ENCODE data around the gene METTL15.
"Not testable (repeated sequence)": the region's sequence is repeated elsewhere in the genome, so short reads cannot be mapped to it uniquely, and the experiment has no call there.

METTL15 gene

DNA sequence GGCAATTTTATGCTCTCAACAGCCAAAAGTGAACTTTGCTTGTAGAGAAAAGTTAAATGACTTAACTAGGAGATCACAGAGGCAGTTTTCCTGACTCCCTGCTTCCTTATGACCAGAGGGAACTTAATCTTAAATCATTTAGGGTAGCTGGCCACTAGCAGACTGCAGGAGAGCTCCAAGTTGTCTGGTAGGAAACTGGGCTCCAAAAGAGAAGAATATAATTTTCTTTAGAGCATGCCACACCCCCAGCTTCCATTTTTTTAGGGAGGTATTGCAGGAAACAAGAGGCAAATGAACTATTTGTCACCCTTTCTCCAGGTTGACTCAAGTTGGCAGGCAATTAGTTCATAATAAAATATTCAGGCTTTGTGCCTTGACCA, 2.6 kb downstream of the METTL15 start:
- DNase-seq = no peak

DNA sequence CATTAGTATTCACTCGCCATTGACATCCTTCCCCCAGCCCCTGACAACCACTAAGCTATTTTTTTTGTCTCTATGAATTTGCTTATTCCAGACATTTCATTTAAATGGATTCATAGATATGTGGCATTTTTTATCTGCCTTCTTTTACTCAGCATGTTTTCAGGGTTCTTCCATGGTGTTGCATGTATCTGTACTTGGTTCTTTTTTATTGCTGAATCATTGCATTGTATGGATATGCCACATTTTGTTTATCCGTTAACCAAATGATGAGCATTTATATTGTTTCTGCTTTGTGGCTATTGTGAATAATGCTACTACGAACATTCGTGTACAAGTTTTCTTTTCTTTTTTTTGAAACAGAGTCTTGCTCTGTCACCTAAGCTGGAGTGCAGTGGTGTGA, 5.9 kb downstream of the METTL15 start:
- no peak for DNase-seq

DNA sequence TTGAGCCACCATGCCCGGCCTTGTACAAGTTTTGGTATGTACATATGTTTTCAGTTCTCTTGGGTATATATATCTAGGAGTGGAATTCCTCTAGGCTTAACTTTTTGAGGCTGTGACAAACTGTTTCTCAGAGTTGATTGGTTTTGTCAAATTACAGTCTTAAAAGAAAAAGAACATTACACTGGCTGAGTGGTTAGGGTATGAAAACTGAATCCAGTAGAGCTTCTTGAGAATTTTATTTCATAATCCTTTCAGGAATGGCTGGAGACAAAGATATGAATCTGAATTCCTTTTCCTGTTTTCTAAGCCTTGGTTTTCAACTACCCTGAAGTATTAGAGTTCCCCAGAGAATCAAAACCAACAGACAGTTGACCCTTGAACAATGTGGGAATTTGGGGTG, 6.5 kb downstream of the METTL15 start:
- no peak for DNase-seq

DNA sequence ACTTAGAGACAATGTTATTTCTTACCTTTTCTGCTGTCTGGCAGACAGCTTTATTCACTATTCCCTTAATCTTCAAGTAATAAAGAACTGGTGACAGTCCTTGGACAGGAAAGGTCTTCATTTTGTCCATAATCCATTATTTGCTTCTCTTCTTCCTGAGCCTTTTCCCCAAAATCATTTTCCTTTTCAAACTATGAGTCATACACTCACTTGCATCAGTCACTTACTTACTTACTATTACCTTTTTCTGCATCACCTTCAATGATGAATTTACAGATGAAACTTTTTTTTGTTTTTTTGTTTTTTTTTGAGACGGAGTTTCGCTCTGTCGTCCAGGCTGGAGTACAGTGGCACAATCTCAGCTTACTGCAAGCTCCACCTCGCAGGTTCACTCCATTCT, 9.5 kb downstream of the METTL15 start:
- no peak for DNase-seq

DNA sequence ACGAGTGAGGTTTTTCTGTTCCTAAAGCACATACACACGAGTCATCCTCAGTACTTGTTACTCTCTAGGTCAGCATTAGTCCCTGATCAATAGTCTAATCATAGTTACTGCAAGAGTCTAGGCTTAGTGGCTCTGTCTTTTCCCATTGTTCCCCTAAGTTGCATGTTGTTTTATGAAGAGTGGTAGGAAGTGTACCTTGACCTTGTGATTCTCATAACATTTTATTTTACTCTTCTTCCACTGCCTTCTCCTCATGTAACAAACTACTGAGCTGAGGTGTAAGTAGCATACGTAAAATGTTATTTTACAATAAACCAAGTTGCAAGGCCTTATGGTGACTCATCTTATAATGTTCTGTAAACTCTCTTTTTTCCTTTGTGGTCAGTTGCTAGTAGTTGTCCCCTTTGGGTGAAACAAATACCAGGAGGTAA, 15.0 kb downstream of the METTL15 start:
- no peak for DNase-seq

DNA sequence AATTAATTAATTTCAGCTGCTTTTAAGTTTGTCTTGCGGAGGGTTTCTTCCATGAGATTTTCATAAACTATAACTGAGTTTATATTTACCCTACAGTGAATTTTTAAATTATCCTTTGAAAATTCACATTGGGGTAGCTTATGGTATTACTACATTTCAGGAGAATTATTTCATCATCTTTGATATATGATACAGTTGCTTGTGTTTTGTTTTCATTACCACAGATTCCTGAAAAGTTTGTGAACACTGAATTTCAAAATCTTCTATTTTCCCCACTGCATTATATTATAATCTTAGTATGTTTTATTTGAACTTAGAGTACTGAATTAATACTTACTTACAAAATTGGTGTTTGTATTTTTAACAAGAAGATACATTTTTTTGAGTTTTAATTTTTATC, 24.4 kb downstream of the METTL15 start:
- no peak for DNase-seq

DNA sequence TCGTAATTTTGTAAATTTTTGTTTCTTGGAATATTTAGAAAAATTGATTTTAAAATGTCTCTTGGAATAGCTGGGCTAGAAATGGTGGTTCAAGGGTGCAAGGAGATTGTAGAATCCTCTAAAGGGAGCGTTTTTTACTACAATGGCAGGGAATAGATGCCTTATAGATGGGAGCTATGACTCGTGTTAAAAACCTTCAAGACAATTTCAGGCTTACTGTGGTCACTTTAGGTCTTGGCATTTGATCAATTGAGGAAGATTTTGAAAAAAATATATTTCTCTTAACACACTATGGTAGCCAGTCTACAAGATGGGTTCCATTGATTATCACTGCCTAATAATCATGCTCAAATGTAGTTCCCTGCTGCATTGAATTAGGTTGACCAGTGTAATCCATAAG, 25.0 kb downstream of the METTL15 start:
- DNase-seq = no peak

DNA sequence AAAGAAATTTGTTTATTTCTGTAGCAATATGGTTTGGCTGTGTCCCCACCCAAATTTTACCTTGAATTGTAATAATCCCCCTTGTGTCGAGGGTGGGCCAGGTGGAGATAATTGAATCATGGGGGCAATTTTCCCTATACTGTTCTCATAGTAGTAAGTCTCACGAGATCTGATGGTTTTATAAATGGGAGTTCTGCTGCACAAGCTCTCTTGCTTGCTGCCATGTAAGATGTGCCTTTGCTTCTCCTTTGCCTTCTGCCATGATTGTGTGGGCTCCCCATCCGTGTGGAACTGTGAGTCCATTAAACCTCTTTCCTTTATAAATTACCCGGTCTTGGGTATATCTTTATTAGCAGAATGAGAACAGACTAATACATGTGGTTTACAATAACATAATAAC, 28.0 kb downstream of the METTL15 start:
- DNase-seq = not testable (repeated sequence)

DNA sequence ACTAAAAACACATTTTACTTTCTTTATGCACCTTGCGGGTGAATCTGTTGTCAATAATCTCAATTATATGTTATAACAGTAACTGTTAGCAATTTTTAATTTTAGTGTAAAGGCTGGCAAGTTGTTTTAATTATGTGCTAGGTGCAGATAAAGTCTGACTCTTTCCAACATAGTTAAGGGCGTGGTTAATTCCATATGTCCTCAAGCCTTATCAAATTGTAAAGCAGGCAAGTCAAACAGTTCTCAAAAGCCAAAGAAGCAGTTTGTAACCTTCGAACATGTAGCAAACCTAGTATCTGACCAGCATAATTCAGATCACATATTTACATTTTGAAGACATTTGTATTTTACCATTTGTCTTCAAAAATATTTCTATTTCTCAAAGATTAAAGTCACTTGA, 29.2 kb downstream of the METTL15 start:
- DNase-seq = no peak

DNA sequence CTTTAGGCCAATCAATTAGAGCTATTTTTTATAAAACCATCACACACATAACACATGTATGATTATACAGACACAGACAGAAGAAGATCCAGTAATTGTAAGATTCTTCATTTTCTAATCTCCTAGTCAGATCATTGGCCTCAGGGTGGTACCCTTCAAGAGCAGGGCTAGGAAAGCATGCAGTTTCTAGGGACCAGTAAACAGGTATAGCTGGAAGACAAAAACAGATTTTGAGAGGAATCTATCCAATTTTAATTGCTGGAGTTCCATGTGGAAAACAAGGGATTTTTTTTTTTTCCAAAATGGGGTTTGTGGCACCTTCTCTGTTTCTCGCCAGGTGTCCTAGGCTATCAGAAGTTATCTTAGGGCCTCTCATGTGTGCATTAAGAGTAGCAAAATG, 29.6 kb downstream of the METTL15 start:
- DNase-seq = no peak

DNA sequence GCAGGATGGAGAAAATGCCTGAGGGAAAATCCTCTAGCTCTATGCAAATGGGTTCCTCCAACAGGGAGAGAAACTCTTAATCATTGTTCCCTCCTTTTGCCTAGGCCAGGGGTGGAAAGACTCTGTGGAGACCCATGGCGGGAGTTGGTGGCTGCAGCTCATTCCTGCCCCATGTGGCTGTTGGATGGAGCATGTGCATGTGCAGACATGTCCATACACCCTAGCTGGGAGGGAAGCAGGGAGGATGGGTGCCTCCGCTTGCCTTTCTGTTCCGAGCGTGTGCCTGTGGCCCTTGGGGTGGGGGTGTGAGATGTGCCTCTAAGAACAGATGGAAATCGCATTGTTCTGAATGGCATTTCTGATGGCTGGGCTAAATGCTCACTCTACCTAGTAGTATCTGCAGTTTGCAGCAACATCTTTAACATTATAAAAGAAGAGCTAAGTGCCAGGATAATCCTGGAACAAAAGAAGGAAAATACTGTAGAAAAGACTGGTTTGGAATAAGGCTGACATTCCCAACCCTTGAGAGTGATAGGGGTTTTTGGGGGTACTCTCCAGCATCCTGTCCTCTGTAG, 31.7 kb downstream of the METTL15 start:
- no peak for DNase-seq

DNA sequence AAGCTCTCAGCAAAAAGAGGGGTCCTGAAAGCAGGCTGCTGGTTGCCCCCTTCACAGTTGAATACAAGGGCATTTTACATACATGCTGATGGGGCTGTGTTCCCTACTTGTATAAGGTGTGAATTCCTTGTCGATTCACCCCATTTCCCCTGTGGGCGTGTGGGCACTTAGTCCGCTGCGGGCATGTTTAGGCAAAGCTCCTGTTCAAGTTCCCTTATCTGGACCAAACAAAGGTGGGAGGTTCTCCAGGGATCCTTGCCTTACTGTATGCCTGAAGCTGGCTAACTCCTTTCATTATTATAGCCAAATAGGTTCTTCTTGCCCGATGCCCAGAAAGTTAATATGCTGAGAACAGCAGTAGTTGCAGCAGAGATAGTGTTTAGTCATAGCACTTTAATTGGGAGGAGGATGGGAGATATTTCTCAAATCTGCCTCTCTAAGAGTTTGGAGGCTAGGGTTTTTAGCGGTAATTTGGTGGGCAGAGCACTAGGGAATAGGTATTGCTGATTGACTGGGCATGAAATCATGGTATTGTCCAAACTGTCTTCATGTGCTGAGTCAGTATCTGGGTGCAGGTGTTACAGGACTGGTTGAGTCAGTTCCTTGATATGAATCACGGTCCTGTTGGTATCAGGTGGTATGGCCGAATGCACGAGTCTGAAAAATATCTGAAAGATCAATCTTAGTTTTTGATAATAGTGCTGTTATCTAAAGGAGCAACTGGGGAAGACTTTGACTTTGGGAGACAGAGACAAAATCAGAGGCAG, 32.7 kb downstream of the METTL15 start:
- no peak for DNase-seq

DNA sequence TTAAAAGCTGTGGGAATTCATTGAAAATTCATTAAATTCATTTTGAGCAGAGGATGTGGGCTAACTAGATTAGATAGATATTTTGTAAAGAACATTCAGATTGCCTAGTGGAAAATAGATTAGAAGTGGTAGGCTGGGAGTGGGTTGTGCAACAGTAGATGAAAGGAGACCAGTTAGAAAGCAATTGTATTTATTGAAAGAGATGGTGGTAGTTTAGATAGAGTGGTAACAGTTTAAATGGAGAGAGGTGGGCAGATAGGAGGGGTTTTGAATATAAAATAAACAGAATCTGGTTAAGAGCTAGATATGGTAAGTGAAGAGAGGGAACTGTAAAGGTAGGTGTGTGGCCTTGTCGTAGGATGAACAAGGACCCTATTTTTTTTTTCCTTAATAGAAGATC, 34.5 kb downstream of the METTL15 start:
- DNase-seq = no peak

DNA sequence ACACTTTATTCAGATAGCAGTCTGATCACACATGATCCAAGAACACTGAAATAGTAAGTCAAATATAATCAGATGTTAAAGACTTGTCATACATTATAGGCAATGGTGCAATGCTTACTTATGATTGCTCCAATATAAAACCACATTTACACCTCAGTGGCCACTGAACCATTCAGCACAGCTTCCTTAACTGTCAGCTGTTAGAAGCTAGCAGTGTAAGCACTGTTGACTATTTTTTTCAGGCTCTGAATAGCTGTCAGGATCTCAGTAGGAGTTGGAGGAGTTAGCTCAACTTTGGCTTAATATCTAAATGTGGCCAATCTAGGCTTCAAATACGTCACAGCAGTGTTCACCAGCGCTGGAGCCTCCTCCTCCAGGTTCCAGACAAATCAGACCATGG, 36.6 kb downstream of the METTL15 start:
- DNase-seq = no peak

DNA sequence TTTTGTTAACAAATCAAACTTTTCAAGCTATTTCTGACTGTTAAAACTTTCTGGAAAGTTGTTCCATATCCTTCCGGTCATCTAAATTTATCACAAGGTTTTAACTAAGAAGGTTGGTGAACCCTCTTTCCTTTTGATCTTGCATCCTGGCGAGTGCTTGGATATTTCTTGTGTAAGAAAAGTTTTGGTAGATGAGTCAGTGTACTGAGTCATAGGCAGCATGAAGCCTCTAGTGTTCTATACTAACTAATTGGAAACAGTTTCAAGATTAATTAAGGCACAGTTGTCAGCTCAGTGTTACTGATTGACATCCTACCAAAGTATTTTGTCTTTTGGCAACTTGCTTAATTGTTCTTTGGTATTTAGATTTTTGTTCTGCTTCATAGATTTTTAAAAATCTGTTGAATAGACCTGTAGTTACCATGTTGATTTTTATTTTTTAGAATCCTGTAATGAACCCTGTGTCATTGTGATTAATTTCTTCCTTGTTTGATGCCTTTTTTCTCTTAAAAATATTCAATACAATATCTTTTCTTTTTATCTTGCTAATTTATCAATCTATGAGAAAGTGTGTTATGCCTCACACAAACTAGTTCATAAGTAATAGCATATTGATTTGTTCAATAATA, 38.0 kb downstream of the METTL15 start:
- DNase-seq = no peak

DNA sequence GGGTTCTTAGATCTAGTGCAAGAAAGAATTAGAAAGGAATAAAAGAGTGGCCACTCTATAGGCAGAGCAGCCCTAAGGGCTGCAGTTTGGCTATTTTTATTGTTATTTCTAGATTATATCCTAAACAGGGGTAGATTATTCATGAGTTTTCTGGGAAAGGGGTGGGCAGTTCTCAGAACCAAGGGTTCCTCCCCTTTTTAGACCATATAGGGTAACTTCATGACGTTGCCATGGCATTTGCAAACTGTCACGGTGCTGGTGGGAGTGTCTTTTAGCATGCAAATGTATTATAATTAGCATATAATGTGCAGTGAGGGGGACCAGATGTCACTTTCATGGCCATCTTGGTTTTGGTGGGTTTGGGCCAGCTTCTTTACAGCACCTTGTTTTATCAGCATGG, 44.6 kb downstream of the METTL15 start:
- no peak for DNase-seq

DNA sequence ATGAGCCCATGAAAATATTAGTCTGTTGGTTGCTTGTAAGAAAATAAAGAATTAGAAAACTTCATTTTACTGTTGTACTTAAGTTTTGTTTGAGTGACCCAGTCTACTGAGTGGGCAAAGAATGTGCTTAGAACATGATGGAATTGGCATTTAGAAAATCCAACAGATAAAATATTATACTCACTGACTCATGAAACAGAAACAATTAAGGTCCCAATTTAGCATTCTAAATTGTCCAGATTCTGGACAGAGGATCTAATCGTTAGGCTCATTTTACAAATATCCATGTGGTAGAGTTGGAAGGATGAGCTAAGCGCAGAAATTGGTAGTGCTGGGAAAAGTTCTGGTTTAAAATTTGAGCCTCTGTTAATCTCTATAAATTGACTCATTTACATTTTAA, 45.4 kb downstream of the METTL15 start:
- DNase-seq = no peak

DNA sequence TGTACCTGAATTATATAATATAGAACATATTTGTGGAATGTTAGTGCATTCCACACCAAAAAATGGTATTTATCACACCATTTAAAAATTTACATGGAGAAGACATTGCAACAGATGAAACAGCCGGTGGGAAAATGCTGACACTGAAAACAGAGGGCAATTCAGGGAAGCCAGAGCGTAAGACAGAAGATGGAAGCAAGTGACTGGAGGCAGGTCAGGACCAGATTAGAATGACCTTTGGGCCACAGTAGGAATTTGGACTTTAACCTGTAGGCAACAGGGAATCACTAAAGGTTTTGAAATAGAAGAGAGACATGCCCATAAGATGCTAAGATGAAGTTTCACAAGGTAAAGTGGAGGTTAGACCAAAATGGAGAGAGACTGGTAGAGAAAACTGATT, 60.5 kb downstream of the METTL15 start:
- DNase-seq = no peak

DNA sequence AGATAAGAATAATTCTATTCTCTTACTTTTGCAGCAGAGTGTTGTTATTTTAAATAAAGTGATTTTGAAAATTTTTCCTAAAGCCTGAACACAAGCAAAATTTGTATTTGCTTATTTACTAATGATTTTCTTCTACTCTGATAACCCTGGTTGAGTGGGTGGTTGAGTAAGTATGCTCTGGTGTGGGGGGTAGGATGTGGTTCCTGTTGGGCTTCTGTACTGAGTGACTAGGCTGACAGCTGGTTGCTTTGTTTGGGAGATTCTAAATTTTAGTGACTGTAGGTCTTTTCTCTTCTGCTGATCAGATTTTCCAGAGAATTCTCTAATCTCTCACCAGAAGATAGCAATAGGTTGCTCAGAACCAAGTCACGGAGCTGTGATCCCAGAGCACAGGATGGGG, 61.6 kb downstream of the METTL15 start:
- DNase-seq = no peak

DNA sequence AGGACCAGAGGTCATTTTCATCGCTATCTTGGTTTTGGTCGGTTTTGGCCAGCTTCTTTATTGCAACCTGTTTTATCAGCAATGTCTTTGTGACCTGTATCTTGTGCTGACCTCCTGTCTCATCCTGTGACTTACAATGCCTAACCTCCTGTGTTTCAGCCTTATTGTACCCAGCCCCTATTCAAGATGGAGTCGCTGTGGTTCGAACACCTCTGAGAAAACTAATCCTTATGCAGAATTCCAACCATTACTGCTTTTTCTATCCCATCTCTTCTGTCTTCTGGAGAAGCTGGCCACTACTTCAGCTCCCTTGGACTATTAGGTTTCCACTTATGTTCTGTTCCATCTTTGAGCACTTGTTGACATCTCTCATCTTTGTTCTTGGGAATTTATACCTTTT, 62.6 kb downstream of the METTL15 start:
- DNase-seq = no peak

DNA sequence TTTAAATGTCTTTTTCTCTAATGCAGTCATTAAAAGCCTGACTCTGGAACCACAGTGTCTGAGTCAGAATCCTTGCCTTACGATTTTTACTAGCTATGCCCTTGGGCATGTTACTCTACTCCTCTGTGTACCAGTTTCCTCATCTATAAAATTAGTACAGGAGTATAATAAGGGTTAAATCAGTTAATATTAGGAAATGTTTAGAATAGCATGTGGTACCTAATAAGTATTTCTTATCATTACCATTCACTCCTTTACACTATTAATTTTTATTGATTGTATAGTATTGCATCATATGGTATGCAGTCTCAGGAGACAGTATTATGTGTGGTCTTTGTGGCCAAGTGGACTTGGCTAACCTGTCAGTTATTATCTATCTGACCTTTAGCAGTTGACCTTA, 68.2 kb downstream of the METTL15 start:
- no peak for DNase-seq

DNA sequence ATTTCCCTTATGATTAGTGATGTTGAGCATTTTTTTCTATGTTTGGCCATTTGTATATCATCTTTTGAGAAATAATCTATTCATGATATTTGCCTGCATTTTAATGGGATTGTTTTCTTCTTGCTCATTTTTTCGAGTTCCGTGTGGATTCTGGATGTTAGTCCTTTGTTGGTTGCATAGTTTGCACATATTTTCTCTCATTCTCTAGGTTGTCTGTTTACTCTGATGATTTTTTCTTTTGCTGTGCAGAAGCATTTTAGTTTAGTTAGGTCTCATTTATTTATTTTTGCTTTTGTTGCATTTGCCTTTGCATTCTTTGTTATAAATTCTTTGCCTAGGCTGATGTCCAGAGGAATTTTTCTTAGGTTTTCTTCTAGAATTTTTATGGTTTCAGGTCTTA, 87.3 kb downstream of the METTL15 start:
- no peak for DNase-seq

DNA sequence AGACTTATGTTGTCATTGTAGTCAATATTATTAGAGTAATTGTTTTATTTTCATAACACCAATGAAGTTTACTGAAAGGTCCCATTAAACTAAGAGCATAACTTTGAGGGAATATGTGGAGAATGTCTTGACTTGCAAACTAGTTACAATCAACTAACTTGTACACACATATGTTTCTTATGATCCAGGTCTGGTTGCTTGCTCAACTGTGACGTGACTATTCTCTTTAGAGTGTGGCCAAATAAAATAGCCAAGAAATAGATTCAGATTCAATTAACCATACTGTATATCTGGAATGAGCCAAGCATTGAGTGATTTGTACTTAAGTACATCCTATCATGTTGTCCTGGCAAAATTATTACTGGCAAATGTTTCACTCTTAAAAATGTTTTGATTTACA, 101.7 kb downstream of the METTL15 start:
- DNase-seq = no peak

DNA sequence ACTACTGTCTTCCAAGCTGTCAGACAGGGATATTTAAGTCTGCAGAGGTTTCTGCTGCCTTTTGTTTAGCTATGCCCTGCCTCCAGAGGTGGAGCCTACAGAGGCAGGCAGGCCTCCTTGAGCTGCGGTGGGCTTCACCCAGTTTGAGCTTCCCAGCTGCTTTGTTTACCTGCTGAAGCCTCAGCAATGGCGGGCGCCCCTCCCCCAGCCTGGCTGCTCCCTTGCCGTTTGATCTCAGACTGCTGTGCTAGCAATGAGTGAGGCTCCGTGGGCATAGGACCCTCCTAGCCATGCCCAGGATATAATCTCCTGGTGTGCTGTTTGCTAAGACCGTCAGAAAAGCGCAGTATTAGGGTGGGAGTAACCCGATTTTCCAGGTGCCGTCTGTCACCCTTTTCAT, 113.9 kb downstream of the METTL15 start:
- not testable (repeated sequence) for DNase-seq

DNA sequence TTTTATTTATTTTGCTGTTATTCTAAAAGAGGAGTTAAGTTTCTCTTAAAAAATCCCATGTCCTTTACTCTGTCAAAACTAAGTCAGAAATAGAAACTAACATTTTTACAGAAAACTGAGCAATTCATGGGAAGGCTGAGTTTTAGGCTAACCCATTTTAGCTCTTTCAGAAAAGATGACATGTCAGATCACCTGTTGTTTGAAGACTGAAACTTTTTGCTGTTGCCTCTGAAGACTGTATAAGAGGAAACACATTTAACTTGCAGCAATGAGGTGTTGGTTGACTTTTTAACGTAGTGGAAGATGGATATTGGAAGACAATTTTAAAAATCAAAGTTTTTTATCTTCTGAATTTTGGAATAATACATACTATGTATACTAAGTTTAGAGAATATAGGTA, 115.4 kb downstream of the METTL15 start:
- no peak for DNase-seq
